CD4-positive, alpha-beta T cell treated with Interleukin-17A for 4 hours (primary cell): ENCODE measurements around the gene EFEMP1.

ENCODE experiments used
- DNase-seq: peaks from one replicate; pipeline ENCODE4 v3.0.0-alpha.2; 2020; ENCODE audit warnings: mixed read lengths

EFEMP1 gene

DNA sequence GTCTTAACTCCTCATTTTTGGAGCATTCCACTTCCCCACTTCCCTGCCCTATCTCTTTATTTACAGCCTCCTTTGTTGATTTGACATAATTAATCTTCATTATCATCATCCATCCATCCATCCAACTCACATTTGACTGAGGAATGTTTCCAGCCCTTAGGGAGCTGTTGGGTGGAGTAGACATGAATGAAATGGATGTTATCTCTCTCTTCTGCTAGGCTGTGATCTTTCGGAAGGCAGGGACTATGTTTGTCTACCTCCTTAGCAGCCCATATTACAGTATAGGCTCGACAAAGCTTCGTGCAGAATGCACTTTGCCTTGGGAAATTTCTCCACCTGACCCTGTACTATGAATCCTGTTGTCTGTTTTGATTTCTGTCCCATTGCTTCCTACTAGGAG lies 7.7 kb upstream of the EFEMP1 start:
- DNase-seq, result no peak

DNA sequence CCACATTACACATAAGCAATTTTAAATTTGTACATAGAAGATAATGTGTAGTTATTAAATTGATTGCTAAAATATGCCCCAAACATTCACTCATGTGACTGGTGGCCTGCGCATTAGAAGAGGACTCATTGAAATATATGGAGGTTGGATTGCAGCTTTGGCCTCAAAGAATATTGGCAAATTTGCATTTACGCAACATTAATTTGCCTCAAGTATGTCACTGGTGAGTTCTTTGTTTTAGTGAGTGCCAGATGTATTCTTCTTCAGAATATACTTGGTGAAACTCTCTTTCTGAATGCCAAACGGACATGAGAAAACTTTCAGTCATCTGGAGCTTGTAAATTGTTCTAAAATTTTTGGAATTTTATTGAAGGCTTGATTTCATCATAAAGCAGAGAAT lies 5.9 kb upstream of the EFEMP1 start:
- DNase-seq, result no peak

DNA sequence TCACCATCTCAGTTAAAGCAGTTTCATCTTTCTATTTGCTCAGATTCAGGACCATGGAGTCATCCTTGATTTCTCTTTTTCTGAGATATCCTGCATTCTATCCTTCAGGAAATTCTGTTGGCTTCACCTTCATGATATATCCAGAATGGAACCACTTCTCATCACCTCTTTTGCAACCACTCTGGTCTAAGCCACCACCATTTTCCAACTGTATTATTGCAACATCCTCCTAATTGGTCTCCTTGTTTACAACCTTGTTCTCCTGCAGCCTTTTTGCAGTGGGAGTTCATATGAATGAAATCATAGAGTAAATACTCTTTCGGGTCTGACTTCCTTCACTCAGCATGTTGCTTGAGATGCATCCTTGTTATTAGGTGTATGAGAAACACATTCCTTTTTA lies 3.4 kb upstream of the EFEMP1 start:
- no peak for DNase-seq

DNA sequence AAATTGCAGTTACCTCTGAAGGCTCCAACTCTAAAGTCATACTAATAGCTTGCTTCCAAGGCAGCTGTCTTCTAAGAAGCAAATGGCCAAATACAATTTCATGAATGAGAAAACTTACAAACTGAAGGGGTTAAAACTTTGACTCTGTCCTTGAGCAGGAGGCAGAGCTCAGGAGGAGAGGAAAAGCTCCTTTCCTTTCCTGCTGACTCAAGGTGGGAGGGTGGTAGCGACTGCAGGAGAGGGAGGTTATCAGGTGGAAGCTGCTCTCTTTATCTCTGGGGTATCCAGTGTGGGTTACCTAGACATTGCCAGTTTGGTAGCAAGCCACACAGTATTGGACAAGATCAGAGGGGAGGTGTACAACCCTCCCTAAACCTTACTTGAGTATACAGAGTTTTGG lies 2.7 kb upstream of the EFEMP1 start:
- no peak for DNase-seq

DNA sequence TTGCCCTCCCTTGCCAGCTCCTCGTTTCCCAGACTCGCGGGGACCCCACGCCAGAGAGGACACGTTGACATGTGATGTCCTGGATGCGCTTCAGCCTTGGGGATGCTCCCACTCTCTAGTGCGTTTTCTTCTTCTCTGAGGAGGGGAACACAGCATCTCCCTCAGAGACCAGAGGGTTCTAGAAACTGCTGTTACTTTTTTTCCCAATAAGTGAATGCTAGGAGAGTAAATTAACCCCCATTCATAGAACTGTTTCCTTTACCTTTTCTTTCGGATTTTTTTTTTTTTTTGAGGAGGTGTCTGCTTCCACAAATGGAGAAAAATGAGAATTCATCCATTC lies 370 bp upstream of the EFEMP1 start:
- DNase-seq, result no peak

DNA sequence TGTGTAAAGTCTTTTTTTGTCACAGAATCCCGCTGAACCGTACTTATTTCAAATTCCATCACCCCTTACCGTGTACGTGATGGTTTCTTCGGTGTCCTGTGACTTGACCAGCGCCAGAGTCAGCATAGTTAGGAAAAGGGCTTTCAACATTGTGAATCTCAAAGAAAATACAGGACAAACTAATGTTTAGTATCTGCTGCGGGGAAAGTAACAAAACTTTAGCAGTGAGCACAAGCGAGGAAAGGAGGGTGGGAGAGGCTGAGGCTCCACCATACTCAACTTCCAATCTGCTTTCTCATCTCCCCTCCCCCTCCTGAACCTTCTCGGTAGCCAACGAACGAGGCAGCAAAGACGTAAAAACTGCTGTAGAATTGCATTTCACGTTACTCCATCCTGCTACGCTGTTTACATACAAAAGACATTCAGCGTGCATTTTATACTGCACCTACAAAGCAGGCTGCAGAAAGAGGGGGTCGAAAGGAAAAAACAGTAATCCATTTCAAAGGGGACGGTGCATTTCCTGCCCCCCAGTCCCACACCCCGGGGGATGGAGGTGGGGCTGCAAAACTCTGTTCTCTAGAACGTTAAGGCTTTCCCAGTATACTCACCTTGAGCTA lies 1.2 kb downstream of the EFEMP1 start:
- no peak for DNase-seq

DNA sequence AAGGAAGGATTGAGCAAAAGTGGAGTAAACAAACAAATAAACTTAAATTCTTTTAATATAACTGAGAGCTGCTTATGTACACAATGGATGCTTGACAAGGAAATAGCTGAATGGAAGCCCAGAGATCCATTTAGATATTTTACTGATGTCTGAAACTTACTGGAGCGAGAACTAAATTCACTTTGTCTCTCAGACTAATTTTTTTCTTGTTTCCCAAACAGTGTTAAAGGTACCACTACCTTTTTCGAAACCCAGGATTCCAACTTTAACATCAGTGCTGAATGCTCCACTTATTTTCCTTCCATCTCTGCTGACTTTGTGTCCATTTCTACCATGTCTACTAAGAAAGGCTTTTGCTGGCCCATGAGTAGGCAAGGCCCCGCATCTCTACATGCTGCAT lies 4.0 kb downstream of the EFEMP1 start:
- DNase-seq, result no peak

DNA sequence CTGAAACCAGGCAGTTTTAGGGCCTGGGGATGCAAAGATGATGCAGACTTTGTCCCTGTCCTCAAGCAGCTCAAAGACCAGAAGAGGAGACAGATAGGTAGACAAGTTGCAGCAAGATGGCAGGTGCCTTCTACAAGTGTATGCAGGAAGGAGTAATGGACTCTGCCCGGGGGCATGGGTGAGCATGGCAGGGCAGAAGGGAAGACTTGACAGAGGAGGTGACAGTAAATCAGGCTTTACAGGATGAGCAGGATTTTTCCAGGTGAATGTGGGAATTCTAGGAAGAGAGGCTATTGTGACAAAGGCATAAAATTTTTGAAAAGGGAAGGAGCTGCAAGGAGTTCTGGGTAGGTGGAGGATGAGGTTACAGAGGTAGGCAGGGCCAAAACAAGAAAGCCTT lies 4.7 kb downstream of the EFEMP1 start:
- DNase-seq, result no peak

DNA sequence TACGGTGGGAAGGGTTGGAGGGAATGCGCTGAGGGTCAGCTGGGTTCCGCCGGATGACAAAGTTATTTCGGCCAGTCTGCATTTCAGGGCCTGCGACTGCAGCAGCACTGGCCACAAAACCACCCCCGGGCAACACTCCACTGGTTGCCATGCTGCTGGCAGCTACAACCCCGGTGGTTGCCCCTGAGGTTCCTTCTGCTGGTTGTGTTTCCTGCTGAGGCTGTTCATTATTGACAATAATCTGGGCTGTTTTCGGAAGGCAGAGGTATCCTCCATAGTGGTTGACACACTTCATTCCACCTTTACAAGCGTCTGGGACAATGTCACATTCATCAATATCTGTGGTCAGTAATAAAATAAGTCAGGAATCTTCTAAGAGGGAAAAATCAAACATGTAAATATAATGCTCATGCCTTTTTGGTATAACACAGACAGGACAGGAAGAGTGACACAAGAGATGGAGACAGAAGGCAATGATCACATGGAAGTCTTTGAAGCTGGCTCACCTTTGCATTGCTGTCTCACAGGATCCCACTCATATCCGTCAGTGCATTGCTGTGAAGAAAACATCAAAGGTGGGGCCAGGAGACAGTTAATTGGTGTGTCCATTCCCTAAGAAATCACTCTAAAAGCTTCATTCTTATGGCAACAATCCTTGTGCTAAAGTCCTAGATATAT lies 5.7 kb downstream of the EFEMP1 start:
- DNase-seq, result no peak

DNA sequence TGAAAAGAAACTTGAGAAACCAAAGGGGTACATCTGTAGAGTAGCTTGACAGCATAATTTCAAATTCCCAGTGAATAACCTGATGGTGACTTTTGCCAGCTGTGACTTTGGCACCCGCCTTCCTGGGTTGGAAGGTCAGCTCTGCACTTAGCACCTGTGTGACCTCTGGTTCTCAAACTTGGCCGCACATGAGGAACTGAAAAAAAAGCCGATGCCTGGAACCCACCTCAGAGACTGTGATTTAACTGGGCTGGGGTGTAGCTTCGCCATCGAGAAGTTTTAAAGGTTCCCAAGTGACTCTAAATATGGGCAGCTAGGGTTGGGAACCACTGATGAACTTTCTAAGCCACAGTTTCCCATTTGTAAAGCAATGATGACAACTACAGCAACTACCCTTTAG lies 6.5 kb downstream of the EFEMP1 start:
- DNase-seq, result no peak

DNA sequence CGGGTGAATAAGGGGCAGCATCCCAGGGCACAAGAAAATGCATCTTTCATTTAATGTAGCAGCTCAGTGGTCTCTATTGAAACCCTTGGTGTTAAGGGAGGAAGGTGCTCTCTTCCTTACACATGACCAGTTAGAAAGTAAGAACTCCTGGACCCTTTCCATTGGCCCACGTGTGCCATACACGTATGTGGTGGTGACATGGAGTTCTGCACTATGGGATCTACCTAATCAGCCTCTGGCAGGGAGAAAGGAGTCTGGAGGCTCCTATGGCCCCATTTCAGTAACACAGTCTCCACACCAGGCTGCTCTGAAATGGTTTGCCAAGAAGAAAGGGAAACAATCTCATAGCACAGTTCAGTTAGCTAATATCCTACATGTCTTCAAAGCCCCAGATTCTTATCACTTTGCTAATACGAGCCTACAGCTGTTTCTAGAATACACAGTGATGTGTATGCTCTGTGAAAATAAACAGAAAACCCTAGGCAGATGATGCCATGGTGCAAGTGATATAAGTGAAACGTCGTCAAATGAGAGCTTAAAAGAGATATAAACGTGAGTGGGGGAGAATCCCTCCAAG lies 7.0 kb downstream of the EFEMP1 start:
- DNase-seq, result no peak

DNA sequence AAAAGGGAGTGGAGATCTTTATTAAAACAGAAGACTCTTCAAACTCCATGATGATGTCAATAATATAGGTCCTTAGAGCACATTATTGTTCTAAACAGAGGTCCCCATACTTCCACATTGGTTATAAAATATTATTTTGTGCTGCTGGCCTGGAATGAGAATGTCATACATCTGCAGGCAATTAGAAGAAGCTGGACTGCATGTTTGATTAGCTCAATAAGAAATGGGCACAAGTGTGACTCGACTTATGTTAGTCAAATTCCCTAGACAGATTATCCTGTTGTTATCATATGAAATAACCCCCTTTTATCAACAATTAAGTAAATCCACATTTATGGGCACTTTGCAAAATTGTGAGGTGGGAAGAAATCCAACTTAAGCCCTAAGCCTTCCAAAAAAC lies 8.8 kb downstream of the EFEMP1 start:
- DNase-seq, result no peak

DNA sequence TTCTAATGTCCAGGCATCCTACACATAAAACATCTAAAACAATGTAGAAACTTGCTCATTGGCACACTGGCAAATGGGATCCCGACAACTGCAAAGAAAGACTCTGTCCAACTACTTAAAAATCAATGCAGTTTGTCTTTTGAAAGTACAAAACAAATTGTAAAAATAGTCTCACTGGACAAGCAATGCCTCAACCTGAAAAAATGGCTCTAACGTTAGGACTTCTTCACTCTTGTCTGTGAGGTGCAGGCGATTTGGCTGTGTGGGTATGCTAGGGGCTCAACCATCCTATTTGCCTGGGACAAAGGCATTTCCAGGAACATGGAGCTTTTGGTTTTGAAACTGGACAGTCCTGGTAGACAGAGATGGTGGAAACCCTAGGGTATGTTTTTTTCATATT lies 10.7 kb downstream of the EFEMP1 start:
- no peak for DNase-seq

DNA sequence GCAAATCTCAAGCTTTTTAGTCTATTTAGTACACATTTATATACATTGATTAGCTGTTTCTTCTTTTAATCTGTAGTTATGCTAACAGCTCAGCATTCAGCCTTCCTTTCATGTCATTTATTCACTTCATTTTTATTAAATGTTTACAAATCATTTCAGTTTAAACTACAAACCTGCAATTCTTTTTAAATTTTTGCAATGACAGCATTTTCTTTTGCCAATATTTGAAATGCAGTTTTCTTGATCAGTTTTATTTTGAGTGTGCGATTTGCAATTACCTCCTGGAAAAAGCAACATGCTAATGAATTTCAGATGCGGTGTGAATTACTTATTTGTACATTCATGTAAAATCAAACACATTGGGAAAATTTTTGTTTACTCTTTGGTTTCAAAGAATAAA lies 13.5 kb downstream of the EFEMP1 start:
- no peak for DNase-seq

DNA sequence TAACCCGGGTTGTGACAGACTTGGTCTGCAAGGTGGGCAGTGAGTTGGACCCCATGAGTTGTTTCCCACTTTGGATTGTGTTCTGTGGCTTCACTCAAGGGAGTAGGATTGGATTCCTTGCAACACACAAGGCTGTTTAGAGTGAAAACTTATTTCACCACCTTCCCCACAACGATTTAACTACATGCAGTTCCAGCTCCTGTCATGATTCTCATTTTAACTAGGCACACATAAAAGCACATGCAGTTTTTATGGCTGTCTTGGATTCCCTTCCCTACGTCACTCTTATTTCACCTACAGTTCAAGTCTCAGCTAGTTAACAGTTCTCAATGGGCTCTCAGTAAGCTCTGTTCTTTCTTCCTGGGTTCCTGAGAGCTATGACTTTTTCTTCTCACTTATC lies 15.9 kb downstream of the EFEMP1 start:
- no peak for DNase-seq

DNA sequence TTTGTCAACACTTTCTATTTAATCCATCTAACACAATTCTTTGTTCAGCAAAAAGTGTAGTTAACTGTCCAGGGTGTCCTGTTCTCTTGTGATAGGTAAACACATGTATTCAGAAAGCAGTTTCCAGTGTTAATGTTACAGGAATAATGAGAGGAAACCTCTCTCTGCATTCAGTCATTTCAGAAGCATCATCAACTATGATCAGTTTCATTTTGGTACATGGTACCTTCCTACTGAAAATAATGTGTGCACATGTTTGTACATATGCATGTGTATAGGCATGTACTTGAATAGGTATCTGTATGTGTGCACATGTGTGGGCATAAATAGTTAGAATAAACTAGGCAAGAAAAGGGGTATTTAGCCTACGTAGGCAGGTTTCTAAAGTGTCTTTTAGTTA lies 16.6 kb downstream of the EFEMP1 start:
- DNase-seq, result no peak

DNA sequence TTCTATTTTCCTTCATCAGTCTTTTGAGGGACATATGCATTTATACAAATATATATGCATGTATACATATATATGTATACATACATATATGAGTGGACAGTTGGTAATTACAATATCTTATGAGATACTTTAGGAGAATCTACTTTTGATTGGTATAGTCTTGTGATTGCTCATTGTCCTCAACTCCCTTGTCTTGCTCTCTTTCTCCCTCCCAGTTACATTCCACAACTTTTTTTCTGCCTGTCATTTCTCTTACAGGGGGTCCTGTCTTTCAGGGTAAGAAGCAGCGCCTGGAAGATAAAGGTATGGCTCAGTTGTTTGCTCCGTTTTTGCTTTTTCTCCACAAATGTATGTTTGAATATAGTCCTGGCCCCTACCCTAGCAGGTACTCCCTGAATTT lies 19.9 kb downstream of the EFEMP1 start:
- no peak for DNase-seq

DNA sequence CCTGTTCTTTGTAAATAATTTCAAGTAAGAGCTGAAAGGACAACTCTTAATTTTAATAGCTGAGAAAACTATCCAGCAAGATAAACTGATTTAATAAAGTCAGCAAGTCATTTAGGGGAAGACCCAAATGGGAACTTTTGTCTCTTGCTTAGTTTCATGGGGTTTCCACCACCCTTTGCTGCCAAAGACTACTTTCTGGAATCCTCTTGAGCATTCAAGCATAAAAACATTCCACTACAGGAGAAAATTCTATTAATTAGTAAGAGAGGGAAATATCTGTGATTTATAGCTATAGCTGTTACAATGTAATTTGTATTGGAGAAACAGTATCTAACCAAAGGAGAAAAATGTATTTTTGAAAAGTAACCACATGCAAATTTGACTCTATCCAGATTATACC lies 20.6 kb downstream of the EFEMP1 start:
- DNase-seq, result no peak

DNA sequence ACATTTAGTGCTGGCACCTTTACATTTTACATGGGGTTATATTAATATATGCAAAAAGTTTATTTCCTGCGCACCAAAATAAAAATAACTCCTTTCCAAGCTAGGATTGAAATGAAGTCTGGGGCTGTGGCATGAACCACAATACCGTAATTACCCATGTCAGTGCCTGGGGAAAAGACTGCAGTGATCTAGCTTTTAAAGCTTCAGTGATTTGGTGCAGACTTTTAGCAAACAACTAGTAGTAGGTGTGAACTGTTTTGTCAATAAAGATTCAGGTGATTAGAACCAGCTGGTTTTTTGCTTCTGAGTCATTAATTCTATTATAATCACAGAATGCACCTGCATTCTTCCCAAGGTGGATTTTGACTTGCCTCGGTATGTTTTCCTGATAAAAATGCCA lies 21.2 kb downstream of the EFEMP1 start:
- DNase-seq, result no peak

DNA sequence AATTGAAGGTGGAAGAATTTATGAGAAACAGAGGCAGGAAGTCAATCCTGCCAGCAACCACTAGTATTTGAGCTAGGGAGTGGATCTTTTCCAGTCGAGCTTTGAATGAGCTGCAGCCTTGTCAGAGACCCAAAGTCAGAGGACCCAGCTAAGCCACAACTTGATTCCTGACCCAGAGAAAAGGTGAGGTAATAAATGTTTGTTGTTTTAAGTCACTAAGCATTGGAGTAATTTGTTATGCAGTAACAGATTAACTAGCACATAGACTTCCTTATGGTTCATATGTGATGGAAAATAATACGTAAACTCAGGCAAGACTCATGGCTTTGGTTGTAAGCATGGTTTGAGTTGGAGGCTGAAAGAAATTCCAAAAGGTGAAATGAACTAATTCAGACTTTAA lies 21.6 kb downstream of the EFEMP1 start:
- DNase-seq, result no peak

DNA sequence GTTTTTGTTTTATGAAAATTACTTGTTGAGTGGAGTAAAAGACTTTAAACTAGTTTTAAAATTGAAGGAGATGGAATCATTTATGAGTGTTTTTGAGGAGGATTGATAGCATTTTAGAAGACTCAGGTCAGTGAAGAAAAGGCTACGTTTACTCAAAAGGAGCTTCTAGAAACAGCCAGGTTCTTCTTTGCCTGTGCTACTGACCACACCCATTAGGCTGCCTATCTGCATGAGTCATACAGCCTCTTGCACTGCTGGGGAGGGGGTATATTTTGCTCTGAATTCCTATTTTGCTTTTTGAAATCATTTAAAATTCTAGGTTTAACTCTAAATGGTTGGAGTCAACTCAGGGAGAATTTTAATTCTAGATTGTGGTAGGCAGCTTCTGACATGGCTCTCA lies 22.3 kb downstream of the EFEMP1 start:
- DNase-seq, result no peak

DNA sequence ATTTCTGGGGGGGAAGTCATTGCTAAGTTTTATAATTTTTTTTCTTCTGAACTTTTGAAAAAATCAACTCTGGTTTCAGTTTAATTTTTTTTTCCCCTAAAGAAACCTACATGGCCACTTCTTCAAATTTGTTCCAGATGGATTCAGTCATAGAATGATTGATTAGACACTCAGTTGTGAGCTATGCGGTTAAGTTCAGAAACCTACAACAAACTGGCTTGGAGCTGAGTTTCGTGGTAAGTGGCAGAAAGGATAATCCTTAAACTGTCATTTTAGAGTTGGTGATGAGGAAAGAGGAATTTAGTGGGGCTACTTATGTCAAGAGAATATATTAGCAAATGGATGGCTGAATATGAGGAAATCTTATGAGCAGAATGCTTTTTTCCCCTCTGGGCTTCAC lies 23.7 kb downstream of the EFEMP1 start:
- DNase-seq, result no peak

DNA sequence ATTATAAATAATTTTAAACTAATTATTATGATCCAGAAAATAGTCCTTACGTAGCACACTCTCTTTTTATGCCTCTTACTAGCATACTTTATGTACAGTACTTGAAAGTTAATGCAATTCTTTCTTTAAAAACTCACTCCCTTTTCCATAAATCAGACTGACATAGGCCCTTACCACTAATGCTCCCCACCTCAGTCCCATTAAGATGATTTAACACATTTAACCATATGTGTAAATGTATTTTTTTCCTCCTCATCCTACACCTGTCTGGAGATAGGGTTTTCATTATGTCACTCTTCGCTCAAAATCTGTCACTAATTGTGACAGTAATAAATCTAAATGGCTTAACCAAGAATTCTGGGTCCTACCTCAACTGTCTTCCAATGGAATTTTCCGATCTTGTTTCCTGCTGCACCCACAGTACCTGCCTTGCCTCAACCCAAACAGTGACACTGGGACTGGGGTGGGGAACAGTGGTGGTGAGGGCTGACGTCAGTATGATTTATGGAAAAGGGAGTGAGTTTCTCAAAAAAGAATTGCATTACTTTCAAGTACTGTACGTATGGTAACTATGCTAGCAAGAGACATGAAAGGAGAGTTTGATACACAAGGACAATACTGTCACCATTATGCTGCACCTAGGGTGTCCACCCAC lies 25.1 kb downstream of the EFEMP1 start:
- DNase-seq, result no peak

DNA sequence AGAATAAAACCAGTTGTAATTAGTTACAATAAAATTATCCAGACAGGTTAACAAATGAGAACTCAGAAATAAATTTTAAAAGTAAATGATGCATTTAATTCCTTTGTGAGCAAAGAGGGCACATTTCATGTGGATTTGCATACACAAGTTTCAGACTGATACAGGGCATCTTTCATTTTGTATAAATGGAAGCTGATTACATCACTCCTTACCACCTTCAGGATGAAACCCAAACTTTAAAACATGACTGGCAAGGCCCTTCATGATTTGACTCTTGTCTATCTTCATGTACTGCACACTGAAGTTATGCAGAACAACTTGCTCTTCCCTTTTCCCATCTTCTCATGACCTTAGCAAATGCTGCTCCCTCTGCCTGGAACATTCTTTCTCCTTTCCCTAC lies 26.9 kb downstream of the EFEMP1 start:
- DNase-seq, result no peak

DNA sequence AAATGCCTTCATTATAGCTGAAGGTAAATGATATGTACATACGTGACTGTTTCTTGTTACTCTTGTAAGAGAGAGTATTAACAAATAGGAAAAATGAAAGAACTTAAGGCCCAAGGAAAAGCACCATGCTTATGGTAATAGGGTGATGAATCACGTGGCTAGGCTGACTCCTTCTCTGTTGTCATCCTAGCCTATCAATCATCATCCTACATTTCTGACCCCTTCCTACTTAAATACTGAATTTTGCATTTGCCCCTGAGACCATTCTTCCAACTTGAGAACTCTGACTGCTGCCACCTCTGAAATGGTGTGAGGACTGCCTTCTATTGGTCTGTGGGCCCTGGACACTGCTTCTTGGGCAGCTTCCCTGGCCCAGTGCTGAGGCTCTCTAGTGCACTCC lies 28.9 kb downstream of the EFEMP1 start:
- DNase-seq, result no peak
